ENCODE data around the gene SYT8. TPM values are rescaled to one million over a fixed set of nuclear protein-coding genes. Genes with fewer than 3 reads are reported as not detected.

Gene SYT8
- polyA plus RNA-seq, 1 donor from 2014 or later: not detected

DNA sequence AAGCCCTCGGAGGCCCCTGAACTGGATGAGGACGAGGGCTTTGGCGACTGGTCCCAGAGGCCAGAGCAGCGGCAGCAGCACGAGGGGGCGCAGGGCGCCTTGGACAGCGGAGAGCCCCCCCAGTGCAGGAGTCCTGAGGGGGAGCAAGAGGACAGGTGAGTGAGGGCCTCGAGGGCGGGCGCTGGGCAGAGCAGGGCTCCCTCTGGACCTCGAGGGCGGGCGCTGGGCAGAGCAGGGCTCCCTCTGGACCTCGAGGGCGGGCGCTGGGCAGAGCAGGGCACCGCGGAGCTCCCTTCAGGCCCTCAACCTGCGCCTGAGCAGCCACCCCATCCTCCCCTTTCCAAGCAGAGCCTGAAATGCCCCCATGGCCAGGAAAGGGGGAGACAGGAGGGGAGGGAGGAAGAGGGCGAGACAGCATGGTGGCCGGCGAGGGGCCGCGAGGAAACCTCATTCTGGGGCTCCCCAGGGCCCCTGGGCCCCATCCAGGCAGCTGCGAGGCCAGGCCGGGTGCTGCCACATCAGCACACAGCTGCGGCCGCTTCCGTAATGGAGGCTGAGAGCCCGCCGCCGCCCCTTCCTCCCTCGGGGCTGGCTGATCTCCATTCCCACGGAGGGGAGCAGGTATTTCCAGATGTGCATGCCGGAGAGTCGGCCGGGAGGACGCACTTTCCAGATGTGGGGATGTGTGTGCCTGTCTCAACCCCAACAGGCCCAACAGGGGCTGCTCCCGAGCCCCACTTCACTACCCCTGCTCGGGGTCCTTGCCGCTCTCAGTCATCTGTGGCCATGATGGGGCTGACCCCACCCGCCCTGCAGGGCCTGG lies 46.9 kb downstream of the SYT8 start:
- no peaks in the 10 kb centered on the region for H3K27me3 ChIP-seq (ENCODE audit: insufficient read depth, low read depth, low read length)
- no peaks in the 10 kb centered on the region for H3F3A ChIP-seq (ENCODE audit: insufficient read depth, low read length, poor library complexity, severe bottlenecking)
- H3K4me3 ChIP-seq (ENCODE audit: low read length): no peak overlapping the region
- H3K4me2 ChIP-seq (ENCODE audit: low read length): no peak overlapping the region
- no peak overlapping the region for H3K27ac ChIP-seq (ENCODE audit: low read length)
- TF ChIP-seq EP300 (conservative IDR thresholded peaks at IDR 0.05; ENCODE audit: poor library complexity, severe bottlenecking): no peak
- no peaks in the 10 kb centered on the region for H4K20me1 ChIP-seq (ENCODE audit: insufficient read depth)
- H3K79me2 ChIP-seq (replicated peaks; ENCODE audit: insufficient read depth, low read length): no peaks in the 10 kb centered on the region
- H3K9ac ChIP-seq (ENCODE audit: low read length): no peak overlapping the region
- H3K9me3 ChIP-seq (ENCODE audit: low read length): no peaks in the 10 kb centered on the region
- no peak overlapping the region for H2AFZ ChIP-seq (ENCODE audit: low read depth, low read length)
- H3K9me2 ChIP-seq (ENCODE audit: insufficient read depth, low read length): no peaks in the 10 kb centered on the region
- no peaks in the 10 kb centered on the region for H3K36me3 ChIP-seq (ENCODE audit: insufficient read depth, low read length)

DNA sequence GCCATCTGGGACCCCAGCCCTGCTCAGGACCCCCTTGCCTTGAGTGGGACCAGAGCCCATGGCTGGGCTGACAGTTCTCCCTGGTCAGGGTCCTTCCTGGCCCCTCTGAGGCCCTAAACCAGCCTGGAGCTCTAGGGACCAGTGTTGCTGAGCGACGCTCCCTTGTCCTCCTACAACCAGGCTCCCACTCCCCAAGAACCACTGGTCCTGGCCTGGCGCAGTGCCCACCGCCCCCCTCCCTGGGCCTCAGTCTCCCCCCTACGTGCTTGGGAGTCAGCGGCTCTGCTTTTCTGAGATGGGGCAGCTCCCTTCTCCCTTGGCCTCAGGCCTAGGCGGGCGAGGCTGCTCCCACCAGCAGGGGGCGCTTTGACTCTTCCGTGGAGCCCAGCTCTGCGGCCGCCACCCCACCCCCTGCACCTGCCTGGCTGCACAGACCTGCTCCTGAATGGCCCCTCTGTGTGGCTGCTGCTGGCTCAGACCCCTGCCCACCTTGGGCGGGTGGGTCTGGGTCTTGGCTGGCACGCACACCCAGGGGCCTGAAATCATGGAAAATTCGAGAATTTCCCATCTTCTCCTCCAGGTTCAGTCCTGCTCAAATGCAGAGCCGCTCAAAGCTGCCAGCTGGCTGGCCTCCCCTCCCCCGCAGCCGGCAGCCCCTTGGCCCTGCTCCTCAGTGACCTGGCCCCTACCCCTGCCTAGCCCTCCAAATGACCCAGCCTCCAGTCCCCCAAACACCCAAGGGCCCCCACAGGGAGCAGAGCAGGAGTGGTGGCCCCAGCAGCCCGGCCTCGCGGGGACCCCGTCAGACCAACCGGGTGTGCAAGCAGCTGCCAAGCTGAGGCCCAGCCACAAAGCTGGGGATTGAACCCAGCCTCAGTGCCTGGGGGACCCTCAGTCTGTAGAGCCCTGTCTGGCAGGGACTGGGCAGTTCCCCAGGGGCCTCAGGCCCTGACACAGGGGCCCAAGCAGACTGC lies 47.8 kb downstream of the SYT8 start:
- no peaks in the 10 kb centered on the region for H3F3A ChIP-seq (ENCODE audit: insufficient read depth, low read length, poor library complexity, severe bottlenecking)
- H3K9me3 ChIP-seq (ENCODE audit: low read length): no peaks in the 10 kb centered on the region
- no peak overlapping the region for H3K9ac ChIP-seq (ENCODE audit: low read length)
- no peak overlapping the region for H3K4me3 ChIP-seq (ENCODE audit: low read length)
- H3K79me2 ChIP-seq (replicated peaks; ENCODE audit: insufficient read depth, low read length): no peaks in the 10 kb centered on the region
- no peaks in the 10 kb centered on the region for H3K36me3 ChIP-seq (ENCODE audit: insufficient read depth, low read length)
- no peaks in the 10 kb centered on the region for H4K20me1 ChIP-seq (ENCODE audit: insufficient read depth)
- TF ChIP-seq EP300 (conservative IDR thresholded peaks at IDR 0.05; ENCODE audit: poor library complexity, severe bottlenecking) (no peak), MXI1 (conservative IDR thresholded peaks at IDR 0.05; ENCODE audit: poor library complexity, severe bottlenecking) (no peak), RAD21 (conservative IDR thresholded peaks at IDR 0.05) (peak; percentile 43), SMC3 (conservative IDR thresholded peaks at IDR 0.05; ENCODE audit: poor library complexity) (peak; percentile 53), TAF1 (IDR thresholded peaks at IDR 0.05; ENCODE audit: low read depth) (no peak), POLR2AphosphoS5 (IDR thresholded peaks at IDR 0.05) (no peak)
- TF ChIP-seq, protein P1, sequence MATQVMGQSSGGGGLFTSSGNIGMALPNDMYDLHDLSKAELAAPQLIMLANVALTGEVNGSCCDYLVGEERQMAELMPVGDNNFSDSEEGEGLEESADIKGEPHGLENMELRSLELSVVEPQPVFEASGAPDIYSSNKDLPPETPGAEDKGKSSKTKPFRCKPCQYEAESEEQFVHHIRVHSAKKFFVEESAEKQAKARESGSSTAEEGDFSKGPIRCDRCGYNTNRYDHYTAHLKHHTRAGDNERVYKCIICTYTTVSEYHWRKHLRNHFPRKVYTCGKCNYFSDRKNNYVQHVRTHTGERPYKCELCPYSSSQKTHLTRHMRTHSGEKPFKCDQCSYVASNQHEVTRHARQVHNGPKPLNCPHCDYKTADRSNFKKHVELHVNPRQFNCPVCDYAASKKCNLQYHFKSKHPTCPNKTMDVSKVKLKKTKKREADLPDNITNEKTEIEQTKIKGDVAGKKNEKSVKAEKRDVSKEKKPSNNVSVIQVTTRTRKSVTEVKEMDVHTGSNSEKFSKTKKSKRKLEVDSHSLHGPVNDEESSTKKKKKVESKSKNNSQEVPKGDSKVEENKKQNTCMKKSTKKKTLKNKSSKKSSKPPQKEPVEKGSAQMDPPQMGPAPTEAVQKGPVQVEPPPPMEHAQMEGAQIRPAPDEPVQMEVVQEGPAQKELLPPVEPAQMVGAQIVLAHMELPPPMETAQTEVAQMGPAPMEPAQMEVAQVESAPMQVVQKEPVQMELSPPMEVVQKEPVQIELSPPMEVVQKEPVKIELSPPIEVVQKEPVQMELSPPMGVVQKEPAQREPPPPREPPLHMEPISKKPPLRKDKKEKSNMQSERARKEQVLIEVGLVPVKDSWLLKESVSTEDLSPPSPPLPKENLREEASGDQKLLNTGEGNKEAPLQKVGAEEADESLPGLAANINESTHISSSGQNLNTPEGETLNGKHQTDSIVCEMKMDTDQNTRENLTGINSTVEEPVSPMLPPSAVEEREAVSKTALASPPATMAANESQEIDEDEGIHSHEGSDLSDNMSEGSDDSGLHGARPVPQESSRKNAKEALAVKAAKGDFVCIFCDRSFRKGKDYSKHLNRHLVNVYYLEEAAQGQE (IDR thresholded peaks at IDR 0.05; ENCODE audit: borderline replicate concordance): no peak
- TF ChIP-seq, protein P2, sequence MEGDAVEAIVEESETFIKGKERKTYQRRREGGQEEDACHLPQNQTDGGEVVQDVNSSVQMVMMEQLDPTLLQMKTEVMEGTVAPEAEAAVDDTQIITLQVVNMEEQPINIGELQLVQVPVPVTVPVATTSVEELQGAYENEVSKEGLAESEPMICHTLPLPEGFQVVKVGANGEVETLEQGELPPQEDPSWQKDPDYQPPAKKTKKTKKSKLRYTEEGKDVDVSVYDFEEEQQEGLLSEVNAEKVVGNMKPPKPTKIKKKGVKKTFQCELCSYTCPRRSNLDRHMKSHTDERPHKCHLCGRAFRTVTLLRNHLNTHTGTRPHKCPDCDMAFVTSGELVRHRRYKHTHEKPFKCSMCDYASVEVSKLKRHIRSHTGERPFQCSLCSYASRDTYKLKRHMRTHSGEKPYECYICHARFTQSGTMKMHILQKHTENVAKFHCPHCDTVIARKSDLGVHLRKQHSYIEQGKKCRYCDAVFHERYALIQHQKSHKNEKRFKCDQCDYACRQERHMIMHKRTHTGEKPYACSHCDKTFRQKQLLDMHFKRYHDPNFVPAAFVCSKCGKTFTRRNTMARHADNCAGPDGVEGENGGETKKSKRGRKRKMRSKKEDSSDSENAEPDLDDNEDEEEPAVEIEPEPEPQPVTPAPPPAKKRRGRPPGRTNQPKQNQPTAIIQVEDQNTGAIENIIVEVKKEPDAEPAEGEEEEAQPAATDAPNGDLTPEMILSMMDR (IDR thresholded peaks at IDR 0.05; ENCODE audit: poor library complexity, severe bottlenecking): peak; percentile 59
- H3K27me3 ChIP-seq (ENCODE audit: insufficient read depth, low read depth, low read length): no peaks in the 10 kb centered on the region
- H2AFZ ChIP-seq (ENCODE audit: low read depth, low read length): no peak overlapping the region
- H3K9me2 ChIP-seq (ENCODE audit: insufficient read depth, low read length): no peaks in the 10 kb centered on the region
- no peak overlapping the region for H3K27ac ChIP-seq (ENCODE audit: low read length)
- no peak overlapping the region for H3K4me2 ChIP-seq (ENCODE audit: low read length)

Data from neural cell (in vitro differentiated cells).